HG02885 (cell line): Measurements from ENCODE around the gene TMEM258.

Experiments
- ATAC-seq: cut with Tn5 transposase; IDR thresholded peaks from one replicate; pipeline ENCODE4 v1.9.1; 2021; ENCODE audit warnings: mild to moderate bottlenecking; ENCODE audit not compliant: unreplicated experiment, poor library complexity

TMEM258 gene

DNA sequence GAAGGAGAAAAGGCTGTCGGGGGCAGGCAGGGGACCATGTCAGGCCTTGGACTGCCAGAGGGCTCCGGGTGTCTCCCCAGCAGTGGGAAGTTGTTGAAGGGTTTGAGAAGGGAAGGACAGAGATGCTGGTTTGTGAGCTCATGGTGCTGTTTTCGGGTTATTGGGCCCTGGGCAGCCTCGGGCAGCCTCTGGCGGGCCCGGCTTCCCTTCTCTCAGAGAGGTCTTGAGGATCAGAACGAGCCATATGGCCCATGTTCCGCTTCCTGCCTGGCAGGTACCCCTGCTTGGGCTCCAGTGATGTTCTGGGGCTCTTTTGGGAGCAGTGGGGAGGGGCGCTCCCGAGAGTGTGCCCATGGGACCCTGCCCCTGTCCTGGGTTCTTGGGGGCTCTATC is 30.2 kb downstream of the TMEM258 start:
- no peak for ATAC-seq

DNA sequence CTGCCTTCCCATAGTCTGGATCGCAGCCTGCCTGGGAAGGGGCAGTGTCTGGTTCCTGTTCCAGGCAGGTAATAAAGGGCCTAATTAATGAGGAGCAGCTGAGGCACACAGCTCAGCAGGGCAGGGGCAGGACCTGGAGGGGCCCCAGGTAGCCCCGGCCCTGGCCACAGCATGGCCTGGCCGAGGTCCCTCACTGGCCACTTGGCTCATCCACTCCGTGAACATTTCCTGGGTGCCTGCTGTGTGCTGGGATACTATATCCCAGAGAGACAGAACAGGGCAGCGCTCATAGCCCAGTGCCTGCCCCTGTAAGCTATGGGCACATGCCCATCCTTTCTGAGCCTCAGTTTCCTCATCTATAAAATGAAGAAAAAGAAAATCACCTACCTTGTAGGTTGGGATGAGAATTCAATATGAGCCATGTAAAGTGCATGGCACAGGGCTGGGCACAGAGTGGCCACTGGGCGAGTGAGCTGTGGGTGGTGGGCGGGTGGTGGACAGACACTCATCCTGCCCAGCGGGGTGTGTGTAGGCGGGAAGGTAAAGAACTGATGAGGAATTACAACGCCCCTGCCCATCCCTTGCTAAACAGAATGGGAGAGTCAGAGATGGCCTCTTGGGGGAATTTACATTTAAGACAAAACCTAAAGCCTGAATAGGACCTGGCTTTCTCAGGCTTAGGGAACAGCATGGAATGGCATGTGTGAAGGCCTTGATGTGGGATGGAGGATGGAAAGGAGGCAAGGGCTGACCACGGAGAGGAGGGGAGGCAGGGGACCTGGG is 30.8 kb downstream of the TMEM258 start:
- no peak for ATAC-seq

DNA sequence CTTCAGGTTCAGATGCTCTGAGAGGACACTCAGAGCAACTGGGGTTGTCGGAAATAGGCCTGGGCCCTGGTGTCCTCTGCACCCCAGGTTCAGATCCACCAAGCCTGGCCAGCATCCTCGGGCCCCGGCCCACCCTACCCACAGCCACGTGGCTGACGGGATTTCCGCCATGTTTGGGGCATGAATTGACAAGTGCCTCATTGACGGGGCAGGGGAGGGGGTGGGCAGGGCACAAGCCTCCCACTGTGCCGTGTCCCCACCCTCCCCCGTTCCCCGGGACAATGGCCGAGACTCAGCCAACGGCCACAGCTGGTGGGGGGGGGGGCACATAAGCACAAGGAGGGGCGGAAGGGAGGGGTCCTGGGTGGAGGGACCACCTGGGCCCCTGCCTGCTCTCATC is 31.5 kb downstream of the TMEM258 start:
- no peak for ATAC-seq

DNA sequence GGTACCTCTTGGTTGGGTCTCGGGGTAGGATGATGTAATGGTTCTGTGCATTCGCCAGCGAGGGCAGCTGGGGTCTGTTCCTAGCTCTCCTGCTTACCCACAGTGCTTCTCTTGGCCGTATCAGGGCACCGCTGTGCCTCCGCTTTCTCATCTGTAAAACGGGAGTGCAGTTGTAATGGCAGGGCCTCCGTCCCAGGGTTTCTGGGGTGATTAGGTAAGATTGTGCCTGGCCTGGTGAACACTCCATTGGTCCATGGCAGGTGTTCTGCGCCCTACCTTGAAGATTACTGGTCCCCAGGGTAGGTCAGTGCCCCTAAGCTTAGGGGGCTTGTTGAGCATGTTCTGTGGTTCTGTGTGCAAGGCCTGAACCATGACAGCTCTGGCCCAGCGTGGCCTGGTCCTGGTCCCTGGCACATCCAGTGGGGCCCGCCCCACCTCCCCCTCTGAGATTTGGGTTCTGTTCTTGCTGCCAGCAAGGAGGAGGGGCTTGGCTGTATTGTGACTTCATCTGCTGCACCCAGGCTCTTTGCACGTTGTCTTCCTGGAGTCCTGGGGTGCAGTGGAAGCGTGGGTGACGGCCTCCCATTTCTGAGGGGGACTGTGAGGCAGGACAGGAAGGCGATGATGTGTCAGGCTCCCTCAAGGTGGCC is 35.1 kb downstream of the TMEM258 start:
- no peak for ATAC-seq

DNA sequence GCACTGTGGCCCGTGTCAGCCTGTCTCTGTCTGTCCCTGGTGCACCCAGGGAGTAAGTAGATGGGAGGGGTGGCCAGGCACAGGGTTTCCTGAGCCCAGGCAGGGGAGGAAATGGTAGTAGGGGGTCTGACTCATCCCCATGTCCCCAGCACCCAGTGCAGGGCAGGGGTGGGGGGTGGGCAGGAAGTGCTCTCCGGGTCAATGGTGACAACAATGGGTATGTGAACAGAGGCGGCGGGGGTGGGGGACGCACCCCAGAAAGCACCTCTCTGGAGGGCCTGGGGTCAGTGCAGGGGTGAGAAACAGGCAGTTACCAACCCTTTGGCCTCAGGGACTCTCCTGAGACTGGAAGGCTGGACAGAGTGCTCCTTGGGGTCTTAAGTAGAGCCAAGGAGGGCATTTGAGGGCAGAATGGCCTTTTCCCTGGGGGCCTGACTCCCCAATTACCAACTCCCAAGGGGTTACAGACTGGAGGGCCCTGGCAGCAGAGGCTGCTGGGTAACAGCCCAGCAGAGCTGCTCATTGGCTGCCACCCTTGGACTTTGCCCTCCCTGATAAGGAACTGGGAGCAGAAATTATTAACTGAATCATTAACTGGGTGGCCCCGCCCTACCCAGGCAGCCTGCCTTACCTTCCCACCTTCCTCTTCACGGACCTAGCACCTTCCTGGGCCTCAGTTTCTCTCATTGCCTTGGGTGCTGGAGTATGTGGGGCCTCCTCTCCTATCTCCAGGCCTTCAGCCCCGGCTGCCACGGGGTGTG is 35.8 kb downstream of the TMEM258 start:
- ATAC-seq, result no peak

DNA sequence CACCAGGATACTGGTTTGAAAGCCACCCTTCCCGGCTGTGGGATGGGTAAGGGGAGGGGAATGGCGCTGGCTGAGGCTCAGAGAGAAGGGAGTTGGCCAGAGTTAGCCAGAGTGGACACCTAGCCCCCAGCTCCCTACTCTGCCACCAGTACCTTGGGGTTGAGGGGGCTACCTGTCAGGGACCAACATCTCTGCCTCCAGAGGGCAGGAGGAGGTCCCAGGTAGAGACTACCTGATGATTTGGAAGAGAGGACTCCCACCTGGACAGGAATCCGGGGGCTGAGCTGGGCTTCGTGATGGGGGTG is 36.3 kb downstream of the TMEM258 start:
- ATAC-seq, result no peak

DNA sequence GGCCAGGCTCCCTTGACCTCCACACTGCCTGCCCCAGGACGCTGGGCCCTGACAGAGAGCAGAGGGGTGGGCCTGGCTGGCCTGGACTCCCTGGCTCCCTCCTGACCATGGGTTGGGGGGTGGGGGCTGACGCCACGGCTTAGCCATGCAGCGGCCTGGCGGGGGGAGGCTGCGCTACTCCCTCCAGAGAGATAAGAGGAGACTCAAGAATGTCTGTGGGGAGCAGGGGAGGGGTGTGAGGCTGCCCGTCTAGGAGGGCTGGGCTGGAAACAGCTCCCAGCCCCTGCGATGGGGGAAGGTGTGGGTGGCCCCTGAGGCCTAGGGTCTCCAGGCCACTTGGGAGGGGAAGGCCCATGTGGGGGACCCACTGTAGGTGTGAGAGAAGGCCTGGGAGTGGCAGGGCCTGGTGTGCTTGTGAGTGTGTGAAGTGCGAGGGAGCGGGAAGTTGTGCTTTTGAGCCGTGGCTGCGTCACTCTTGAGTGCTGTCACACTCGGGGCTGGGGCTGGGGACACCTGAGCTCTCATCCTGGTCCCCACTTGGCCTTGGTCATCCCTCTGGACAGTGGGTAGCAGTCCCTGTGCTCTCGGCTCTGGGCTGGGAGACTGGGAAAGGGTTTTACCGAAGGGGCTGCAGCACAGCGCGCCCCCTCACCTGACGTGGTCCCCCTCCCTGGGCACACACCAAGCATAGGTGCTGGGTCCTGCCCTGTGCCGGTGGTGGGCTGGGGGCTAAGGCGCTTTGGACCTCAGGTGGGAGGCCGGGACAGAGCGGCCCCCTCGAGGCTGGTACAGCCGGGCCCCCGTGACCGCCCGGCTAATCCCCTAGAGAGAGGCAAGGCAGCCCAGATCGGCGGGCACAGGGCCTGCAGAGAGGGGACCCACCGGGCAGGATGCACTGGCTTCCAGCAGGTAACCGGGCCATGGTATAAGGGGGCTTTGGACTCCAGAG is 37.6 kb downstream of the TMEM258 start:
- ATAC-seq, result no peak

DNA sequence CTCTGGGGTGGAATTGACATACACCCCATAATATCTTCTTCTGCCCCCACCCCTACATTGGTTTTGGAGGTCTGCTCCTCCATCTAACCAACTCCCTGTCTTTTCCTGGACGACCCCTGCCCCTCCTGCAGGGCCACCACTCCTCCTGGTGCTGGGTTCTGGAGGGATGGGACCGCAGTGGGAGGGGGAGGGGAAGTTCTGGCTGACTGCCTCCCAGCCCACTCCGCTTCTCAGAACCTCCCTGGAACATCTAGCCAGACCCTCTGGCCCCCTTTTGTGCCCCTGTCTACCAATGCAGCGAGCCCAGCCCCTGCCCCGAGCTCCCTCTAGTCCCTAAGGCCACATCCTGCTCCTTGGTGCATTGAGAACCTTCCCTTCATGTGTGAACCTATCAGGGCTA is 38.7 kb downstream of the TMEM258 start:
- no peak for ATAC-seq

DNA sequence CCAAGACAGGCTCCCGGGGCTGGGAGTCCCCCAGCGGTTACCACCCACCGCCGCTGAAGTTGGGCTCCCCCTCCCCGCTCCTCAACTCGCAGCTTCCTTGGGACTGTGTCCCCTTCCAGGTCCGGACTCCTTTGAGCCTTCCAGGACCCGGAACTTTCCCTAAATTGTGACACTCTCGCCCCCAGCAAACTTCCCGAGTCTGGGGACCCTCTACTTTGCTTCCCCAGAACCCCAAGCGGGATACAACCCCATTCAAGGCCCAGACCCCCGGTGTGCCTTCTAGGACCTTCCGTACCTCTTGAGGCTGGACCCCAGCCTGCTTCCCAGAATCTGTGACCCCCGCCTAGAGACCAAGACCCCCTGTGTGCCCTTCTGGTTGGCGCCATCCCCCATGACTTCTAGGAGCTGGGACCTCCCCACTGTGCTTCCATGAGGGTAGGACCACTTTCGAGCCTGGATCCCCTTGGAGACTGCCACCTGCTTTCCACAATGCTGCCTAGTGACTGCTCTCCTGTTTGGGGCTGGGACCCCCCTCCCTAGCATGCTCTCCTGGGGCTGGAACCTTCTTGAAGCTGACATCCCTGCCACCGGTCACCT is 39.4 kb downstream of the TMEM258 start:
- no peak for ATAC-seq

DNA sequence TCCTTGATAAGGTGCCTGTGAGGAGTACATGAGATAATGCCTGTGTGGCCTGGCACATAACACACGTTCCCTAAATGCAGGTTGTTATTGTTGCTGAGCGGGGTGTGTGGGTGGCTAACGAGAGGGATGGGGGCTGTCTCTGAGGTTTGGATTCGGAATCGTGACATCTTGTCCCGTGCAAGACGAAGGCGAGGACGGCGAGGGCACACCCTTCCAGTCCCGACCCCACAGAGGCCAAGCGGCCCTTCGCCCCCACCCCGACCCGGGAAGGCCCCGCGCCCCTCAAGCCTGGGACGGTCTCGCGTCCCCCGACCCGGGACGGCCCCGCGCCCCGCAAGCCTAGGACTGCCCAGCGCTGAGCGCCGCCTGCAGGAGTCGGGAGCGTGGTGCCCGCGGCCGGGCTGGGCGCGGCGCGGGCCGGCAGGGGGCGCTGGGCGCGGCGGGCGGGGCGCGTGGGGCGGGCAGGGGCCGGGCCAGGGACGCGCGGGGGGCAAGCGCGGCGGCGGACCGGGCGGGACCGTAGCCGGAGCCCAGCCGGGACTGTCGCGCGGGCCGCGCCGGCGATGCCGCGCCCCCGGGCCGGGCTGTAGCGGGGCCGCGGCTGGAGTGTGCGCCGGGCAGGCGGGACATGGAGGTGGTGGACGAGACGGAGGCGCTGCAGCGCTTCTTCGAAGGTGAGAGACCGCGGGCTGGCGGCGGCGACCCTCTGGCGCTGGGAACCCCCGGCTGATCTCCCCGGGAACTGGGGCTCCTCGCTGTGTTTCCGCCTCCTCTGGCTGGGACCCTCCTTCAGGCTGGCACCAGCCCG is 40.1 kb downstream of the TMEM258 start, which contains the start of gene MYRF:
MYRF (plus strand) TSS at position 520 of the 808 bp plus-strand sequence; CDS start at position 629, 109 bp downstream.
- ATAC-seq, result peak; percentile 51

DNA sequence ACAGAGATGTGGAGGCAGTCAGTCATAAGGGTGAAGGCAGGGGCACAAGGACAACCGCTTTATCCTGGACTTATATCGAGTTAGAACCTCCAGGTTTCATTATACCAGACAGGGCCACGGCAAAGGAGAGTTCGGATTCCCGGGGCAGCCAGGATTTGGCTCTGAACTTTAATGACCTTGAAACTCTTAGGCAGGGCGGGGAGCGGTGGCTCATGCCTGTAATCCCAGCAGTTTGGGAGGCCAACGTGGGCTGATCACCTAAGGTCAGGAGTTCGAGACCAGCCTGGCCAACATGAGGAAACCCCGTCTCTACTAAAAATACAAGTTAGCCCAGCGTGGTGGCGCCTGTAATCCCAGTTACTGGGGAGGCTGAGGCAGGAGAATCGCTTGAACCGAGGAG is 41.0 kb downstream of the TMEM258 start:
- ATAC-seq, result no peak

DNA sequence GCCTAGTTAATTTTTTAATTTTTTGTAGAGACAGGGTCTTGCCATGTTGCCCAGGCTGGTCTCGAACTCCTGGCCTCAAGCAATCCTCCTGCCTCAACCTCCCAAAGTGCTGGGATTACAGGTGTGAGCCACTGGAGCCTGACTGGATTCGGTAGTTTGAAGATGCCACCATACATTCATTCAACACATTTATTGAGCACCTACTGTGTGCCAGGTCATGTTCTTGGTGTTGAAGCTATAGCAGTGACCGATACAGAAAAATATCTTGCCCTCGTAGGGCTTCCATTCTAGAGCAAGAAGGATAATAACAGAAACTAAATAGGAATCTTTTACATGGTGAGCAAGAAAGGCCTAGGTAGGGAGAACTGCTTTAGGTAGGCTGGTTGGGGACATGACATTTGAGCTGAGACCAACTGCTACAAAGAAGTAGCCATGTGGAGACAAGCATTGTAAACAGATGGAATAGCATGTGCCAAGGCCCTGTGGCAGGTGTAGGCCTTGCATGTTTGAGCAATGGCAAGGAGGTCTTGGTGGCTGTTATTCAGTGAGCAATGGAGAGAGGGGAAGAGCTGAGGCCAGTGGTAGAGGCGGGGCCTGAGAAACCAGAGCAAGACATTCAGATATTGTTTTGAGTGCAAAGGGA is 41.6 kb downstream of the TMEM258 start:
- ATAC-seq, result no peak

DNA sequence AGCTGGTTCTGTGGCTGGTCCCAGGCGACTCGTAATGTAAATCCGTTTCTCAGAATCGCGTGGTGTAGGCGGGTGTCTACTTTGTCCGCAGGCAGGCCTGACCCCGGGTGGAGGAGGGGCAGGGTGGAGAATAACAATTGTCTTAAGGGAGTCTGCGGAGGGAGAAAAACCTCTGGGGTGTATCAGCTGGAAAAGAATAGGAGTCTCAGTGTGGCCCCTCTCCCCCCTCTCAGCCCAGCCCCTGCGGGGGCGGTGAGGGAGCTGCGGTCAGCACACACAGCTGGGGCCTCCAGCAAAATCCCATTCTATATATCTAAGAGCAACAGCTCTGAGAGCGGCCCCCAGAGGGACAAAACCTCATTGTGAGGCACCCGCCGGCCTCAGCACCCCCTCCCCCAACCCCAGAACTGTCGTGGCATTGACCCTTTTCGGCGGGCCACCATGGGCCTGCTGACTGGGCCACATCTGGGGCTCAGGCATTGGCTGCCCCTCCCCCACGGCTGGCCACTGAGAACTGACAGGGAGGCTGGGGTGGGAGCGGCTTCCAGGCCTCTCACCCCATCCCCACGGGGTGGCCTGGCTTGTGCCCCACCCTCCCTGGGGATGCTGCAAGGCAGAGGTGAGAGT is 42.7 kb downstream of the TMEM258 start:
- ATAC-seq, result no peak

DNA sequence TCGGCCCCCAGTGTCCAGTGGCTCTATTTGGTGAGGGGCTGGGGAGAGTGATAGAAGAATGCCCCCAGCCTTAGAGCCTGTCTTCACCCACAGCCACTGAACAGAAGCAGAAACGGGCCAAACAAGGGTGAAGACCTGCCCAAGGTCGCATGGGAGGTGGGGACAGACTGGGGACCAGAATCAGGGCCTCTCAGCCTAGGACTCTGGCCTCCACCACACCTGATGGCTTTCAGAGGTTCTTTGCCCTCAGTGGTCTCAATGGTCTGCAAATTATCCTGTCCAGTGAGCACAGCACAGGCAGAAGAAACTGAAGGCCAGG is 44.5 kb downstream of the TMEM258 start:
- no peak for ATAC-seq

DNA sequence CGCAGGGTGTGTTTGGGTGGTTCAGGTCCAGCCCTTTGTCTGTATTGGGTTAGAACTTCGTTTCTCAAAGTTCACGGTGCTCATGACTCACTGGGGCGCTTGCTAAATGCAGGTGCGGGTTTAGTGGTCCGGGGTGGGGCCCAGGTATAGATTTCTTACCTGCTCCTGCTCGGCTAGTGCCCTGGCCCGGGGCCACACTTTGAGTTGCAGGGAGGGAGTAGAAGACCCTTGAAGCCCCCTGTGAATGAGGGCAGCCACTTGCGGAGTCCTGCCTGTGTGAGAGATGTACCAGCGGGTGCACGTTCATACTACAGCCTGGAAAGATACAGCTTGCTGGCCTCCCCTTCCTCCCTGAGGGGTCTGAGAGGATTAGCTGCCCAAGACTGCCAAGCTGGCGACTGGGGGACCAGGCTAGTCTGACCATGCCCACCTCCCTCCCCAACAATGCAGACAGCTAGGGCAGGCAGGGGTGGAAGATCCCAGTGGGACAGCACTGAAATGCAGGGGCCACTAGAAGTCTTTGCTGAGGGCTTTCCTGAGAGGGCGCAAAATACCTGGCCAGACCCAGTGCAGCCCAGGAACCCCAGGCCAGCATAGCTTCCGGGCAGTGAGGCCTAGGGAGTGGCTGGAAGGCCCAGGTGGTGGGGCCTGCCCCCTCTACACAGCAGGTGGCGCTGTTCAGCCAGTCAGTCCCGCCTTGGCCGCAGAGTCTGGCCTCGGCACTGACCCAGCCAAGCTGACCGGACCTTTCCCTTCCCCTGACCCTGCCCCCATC is 45.0 kb downstream of the TMEM258 start:
- ATAC-seq, result peak; percentile 71

DNA sequence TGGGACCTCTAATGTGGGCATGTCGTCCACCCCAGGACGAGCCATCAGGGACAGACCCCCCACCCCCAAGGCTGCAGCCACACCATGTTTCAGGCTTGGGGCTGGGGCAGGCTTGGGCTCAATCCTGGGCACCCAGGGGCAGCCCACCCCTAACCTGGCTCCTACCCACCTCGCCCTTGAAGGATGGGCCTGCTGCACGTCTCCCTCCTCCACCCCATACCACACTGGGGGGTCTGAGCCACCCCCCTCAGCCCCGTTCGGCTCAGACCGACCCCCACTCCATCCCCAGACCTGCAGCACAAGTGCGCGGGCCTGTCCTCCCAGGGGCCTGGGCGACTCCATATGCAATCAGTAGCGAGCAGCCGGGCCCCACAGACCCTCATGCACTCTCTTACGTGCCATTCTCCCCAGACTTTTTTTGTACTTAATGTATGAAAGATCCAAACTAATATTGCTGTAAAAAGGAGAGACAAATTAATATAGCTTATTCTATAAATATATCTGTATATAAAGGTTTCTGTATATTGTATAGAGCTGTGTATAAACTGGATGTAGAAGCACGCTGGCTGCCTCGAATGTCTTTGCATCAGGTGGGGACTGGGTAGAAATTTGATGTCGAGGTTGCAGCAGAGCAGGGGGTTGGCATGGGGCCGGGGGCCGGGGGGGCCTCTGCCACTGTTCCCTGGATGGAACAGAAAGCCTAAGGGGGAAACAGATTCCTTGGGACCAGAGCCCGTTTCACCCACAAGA is 45.8 kb downstream of the TMEM258 start:
- no peak for ATAC-seq
